Measurements from ENCODE around the gene SRPRA.
"Not testable (repeated sequence)": the region's sequence is repeated elsewhere in the genome, so short reads cannot be mapped to it uniquely, and the experiment has no call there.

SRPRA gene

DNA sequence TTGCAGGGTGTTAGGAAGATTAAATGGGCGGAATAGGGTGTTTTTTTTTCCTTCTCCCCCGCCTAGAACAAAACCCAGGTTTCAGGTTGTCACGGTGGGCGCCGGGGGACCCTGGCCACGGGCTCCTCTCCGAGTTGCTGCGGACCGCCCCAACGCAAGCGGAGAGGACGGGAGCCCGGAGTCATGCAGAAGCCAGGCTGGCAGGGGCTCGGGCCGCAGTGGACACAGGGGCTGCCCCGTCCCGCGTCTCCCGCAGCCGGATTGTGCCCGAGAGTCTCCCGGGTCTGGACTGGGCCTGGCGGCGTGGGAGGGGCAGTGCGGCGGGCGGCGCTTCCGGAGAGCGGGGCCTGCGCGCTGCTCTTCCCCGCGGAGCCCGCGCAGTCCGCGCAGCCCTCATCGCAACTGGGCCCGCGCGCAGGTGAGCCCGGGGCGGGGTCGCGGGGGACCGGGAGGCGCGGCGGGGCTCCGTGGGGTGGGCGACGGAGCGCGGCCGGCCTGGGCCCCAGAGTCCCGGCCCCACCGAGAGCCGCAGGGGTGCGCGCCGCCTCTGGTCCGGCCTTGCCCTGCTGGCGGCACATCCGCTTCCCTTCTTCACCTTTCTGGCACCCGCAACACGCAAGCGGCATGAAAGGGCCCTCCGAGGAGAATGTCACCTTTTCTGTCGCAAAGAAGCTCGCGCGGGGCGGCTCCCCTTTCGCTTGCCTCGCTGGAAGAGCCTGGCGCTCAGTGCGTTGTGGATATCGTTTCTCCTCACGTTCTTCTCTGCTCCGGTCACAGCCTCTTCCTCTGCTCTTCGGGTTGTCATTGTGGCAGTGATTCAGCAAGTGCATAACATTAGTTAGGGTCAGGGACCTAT is 14.3 kb upstream of the SRPRA start, which contains the start of gene TIRAP:
Gene TIRAP, plus strand, starts transcription at position 358 of the 856 bp plus-strand sequence. CDS start 7,802 bp downstream, outside the sequence.
- peak; percentile 90 for DNase-seq (ENCODE audit: low spot score)

DNA sequence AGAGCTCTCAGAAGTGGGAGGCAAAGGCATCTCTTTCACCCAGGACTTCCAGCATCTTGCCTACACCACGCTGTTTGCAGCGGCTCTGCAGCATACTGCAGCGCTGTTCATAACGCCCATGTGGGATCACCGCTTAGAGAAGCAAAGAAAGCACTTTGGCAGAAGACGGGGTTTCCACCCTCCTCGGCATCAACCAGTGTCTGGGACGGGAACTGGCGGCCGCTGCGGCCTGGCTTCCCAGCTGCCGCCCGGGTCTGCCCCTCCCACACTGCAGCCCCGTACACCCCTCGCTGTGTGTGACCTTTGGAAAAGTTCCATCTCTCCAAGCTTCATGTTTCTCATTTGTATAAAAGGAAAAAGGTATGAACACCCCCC is 13.7 kb upstream of the SRPRA start:
- DNase-seq (ENCODE audit: low spot score) = peak; percentile 67

DNA sequence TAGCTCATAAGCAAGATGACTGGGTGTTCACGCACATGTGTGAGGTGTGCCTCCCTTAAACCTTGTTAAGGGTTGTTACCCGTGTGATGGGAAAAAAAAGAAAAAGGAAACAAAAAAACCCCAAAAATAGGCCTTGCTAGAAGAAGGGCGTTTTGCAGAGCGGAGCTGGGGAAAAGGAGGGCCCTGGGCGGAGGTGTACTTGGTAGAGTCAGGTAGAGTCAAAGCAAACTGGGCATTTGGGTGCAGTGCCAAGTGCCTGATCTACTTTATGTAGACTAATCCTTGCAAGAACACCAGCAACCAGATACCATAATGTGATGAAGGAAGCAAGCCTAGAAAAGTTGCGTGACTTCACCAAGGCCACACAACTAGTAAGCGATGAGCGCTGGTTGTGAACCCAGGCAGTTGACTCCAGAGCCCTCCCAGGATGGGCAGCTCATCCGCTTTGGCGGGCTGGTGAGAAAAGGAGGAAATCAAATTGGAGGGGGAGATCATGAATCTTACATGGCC is 13.0 kb upstream of the SRPRA start:
- DNase-seq (ENCODE audit: low spot score) = no peak

DNA sequence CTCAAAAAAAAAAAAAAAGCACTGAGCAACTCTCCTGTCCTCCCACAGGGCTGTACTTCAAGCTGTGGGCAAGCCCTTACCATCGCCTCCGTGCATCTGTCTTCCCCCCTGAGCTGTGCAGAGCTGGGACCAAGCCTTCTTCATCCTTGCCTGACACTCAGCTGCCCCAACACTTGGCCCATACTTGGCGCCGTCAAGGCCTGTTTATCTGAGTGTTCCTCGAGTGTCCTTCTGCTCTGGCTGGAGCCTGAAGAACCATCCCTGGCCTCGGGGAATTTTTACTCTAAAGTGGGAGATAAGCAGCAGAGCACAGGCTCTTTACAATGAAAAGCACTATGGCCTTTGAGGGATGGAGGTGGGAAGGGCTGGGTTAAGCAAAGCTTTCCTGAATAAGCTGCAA is 12.6 kb upstream of the SRPRA start:
- DNase-seq (ENCODE audit: low spot score) = no peak

DNA sequence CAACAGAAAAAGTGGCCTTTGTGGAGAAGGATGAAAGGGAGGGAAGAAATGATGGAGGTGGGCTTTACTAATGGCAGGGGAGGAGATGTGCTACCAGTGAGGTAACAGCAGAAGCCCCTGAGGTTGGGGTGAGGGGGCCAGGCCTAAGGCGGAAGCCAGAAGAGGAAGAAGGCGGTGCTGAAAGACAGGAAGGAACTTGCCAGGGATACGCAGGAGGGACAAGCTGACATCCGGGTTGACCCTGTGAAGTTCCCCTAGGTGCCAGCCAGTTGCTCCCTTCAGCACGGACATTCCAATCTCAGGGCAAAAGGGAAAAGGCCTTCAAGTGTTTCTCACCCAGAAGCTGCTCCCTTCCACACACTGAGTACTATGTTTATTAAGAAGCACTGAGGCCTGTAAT is 11.9 kb upstream of the SRPRA start:
- DNase-seq (ENCODE audit: low spot score) = no peak

DNA sequence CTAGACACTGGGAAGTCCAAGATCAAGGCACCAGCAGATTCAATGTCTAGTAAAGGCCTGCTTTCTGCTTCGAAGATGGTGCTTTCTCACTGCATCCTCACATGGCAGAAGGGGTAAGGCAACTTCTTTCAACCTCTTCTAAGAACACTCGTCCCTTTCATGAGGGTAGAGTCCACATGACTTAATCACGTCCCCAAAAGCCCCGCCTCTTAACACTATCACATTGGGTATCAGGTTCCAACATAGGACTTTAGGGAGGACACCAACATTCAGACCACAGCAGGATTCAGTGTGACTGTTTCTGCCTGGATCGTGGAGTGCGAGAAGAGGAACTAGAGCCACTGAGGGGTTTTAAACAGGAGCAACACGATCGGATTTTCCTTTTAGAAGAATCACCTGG is 10.5 kb upstream of the SRPRA start:
- DNase-seq (ENCODE audit: low spot score) = no peak

DNA sequence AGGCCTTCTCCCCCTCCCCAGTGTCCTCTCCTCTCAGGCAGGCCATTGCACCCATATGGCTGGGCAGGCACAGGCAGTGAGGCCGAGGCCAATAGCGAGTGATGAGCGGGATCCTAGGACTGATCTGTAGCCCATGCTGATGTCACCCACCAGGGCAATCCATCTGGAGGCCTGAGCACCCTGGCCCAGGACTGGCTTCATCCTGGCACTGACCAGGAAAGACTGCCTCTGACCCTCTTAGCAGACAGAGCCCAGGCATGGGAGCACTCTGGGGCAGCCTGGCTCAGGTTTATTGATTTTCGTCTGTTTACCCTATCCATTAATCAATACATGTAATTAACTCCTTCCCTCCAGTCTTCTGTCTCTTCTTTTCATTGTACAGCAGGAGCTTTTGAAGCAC is 9.1 kb upstream of the SRPRA start:
- no peak for DNase-seq (ENCODE audit: low spot score)

DNA sequence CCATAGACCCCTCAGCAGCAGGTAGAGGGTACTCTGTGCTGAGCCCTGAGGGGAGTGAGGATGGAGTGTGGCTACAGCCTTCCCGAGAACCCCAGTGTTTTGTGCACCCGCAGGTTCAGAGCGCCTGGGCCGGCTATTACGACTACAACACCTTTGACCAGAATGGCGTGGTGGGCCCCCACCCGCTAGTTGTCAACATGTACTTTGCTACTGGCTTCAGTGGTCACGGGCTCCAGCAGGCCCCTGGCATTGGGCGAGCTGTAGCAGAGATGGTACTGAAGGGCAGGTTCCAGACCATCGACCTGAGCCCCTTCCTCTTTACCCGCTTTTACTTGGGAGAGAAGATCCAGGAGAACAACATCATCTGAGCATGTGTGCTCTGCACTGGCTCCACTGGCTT is 8.6 kb upstream of the SRPRA start:
- no peak for DNase-seq (ENCODE audit: low spot score)

DNA sequence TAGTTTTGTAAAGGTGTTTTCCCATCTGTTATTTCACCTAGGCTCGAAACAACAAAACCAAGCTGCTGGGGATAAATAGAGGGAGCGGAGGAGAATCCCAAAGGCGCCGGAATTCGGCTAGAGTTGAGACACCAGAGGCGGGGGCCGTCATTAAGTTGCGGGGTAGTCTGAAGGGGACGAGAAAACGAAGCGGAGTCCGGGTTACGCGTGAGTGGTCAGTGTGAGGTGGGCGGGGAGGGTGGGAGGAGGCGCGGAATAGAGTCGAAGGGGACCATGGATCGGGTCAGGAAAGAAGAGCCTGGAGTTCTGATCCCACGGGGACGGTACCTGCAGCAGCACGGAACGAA is 361 bp downstream of the SRPRA start:
- DNase-seq (ENCODE audit: low spot score) = peak; percentile 72

DNA sequence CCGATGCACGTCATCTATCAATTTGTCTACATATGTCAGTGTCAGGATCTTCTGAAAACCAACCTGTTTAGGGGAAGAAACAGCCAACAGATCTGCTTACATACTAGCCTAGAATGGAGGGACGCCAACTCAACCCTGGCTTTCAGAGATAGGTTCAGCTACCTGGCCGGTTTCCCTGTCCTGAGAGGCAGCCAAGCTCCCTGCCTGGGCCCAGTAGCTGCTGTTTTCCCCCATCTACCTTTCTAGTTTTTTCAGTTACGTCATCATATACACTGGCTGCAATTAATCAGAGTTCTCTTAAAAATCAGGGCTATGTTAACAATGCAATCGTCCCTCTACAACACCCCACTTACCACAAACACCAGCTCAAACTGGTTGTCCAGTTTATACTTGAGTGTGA is 1.0 kb downstream of the SRPRA start:
- DNase-seq (ENCODE audit: low spot score) = no peak

DNA sequence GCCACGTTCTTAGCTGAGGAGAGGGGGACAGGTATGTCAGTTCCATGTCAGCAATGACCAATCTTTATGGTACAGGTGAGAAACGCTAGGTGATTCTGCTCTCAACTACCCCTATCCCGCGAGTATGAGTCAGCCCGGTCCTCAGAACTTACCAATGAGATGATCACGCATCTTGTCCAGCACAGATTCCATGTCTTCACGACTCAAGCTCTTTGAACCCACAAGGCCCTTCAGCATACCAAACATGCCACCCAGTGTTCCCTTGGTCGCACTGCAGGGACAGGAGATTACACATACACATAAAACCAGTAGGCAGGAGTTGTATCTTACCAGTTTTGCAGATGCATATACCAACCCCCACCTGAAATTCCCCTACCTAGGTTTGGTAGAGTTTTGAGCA is 2.9 kb downstream of the SRPRA start:
- no peak for DNase-seq (ENCODE audit: low spot score)

DNA sequence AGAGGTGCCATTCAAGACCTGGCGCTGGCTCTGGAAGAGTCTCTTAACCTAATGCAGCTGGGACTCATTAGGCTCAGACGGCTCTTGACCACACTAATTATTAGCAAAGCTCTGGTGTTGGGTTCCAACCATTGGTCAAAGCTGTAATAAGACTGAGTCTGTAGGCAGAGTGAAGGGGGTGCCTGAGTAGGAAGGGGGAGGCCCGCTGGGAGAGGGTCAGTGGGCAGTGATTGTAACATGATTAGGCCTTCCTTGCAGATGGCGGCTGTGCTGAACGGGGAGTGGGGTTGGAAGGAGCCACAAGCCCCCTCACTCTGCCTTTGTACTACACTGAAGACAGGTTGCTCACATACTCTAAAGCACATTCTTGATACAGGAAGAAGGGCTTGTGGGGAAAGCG is 5.2 kb downstream of the SRPRA start:
- no peak for DNase-seq (ENCODE audit: low spot score)

DNA sequence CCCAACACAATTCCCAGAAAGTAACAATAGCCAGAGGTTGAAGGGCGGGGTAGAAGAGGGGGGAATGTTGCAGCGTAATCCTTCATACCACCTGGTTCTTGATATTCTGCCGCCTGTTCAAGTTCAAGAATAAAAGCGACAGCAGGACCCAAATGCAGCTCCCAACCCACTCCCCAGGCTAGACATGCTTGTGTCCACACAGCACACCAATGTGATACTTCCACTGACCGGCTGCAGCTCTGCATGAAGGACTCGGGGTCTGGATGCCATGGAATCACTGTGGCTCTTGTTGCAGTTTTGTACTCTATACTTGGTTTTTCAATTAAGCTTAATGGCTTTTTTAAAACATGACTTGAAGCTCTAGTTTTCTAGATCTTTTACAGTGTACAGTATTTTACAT is 6.5 kb downstream of the SRPRA start:
- no peak for DNase-seq (ENCODE audit: low spot score)

DNA sequence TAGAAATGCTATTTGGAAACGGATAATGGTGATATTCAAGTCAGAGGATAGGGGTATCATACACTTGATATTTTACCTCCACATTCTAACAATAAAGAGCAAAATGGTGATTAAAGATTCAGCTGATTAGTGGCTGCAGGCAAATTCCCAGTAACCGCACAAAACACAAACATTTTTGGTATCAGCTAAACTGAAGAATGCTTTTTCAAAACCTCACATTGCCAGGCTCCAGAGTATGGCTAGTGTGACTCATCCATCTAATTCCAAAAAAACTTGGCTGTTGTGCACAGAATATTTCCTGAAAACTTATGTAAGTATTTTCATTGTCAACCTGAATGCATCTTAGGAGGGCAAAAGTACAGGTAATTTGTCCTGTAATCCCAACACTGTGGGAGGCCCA is 10.9 kb downstream of the SRPRA start:
- peak; percentile 65 for DNase-seq (ENCODE audit: low spot score)

DNA sequence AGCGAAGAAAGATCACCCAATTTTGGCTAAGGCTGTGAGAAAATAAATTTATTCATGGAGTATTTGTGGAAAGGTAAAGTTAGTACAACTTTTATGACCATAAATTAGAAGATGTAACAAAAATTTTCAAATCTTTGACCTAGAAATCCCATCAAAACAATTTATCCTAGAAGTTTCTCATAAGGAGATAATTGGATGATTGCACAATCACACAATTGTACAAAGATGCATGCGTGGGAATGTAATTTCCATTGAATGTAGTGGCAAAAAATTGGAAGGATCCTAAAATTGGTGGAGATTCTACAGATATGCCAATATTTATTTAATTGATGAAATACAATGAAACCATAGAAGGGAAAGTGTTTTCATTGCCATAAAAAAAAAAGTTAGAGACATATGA is 11.6 kb downstream of the SRPRA start:
- no peak for DNase-seq (ENCODE audit: low spot score)

DNA sequence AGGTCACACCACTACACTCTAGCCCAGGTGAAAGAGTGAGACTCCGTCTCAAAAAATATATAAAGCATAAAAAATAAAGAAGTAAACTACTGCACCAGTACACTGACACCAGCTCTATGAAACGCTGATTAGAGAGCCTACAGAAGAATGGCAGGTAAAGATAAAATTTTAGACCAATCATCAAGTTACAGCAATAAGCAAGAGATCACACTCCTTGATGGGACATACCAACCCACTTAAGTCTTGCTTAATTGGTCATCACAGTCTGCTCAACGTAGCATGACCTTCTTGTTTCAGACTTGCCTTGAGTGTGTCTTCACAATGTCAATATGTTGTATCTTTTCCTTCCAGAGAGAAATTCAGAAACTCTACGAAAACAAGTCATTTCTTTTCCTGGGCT is 12.5 kb downstream of the SRPRA start:
- no peak for DNase-seq (ENCODE audit: low spot score)

DNA sequence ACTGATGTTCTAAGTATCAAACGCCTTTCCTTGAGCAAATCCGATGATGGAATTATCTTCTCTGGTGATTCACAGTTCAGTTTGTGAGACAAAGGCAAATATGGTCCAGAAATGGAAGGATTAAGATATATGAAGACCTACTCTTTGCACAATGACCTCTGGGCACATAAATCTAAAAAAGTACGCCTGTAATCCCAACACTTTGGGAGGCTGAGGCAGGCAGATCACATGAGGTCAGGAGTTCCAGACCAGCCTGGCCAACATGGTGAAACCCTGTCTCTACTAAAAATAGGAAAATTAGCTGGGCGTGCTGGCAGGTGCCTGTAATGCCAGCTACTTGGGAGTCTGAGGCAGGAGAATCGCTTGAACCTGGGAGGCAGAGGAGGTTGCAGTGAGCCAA is 13.2 kb downstream of the SRPRA start:
- not testable (repeated sequence) for DNase-seq (ENCODE audit: low spot score)

DNA sequence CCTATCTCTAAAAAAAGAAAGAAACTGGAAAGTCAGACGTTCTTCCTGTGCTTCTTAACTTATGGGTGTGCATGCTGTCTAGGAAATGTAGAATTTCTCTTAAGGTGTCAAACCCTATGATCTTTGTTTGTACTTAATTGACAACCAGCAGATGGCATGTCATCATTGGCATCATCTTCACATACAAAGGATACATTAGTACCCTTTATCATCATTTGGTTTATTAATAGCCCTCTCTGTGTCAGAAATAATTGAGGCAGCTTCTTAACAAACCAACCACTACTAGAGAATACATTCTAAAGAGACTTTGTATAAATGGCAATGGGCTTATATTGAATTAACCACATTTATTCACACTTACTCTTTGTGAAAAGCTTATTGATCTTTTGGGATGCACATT is 13.9 kb downstream of the SRPRA start:
- no peak for DNase-seq (ENCODE audit: low spot score)

DNA sequence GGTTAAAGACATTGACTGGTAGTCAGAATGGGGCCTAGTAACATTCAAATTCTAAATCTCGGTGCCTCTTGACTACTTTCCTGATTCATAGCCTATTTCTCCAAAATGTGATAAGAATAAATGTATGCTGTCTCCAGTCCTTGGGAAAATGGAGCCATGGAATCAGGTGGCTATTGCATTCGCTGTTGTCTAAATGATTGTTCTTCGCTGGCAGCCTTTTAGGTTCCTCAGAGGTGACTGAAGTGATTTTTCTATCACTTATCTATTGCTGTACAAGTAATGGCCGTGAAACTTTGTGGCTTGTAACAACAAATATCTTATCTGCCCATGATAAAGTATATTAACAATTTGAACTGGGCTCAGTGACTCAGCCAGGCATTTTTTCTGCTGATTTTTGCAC is 15.4 kb downstream of the SRPRA start:
- DNase-seq (ENCODE audit: low spot score) = no peak

DNA sequence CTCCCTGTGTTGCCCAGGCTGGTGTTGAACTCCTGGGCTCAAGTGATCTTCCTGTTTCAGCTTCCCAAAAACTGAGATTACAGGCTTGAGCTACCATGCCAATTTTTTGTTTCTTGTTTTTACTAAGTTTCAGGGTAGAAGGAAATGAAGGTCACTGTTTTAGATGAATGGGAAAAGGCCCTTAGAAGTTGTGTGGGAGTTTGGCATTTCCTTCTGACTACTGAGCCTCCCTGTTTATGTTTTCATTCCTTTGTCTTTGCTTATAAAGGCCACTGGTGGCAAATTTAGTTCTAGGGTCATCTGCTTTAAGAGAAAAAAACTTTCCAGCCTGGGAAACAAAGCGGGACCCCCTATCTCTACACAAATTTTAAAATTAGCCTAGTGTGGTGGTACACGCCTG is 22.1 kb downstream of the SRPRA start:
- peak; percentile 70 for DNase-seq (ENCODE audit: low spot score)

DNA sequence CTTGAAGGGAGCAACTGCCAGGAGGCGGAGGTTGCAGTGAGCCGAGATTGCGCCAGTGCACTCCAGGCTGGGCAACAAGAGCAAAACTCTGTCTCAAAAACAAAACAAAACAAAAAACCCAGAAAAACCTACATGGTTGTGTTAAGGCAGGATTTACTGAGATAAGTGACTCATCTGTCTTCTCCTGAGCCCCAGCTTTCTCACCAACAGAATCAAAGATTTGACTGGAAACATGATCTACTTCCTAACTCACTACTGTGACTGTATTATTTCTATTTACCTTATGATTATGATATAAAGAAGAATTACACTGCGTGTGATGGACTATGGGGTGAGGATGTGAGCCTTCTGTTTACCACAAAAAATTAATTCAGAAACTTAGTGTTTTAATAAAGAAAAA is 35.3 kb downstream of the SRPRA start:
- DNase-seq (ENCODE audit: low spot score) = no peak

DNA sequence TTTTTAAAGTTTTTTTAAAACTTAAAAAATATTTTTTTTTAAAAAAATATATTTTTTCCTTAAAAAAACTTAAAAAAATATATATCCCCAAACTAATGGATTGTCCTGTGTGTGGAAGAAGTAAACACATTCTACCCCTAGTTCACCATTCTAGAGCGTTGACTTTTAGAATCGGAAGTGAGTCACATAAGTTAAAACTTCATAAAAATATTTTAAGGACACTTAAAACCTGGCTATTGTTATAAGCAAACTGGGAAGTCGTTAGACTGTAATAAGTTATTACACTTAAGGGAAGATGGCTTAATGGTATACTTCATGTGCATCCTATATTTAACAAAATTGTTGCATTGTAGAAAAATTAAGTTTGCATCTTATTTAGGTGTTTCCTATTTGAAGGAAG is 36.0 kb downstream of the SRPRA start:
- no peak for DNase-seq (ENCODE audit: low spot score)

DNA sequence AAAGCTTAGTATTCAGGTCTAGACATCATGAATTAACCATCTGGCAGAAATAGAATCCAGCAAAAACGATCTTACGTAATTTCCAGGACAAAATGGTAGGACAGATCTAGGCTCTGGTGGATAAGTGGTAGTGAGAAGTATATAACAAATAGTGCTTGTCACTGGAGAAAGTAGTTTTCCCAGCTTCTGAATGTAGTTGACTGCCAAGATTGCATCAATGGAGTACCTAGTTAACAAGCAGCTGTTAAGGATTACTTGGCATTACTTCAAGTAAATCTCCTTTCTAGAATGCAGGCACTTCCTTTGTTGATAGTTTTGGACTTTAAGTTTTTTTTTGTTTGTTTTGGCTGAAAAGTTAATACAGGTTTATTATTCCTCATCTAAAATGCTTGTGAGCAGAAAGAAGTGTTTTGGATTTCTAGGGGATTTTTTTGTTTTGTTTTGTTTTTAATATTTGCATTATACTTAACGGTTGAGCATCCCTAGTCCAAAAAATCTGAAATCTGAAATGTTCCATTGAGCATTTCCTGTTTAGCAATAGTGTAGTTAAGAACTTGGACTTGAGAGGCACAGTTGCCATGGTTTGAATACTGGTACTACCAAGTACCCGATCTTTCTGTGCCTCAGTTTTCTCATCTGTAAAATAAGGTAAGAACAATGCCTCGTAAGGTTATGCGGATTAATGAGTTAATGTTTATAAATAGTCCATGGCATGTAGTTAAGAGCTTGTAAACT is 36.8 kb downstream of the SRPRA start:
- DNase-seq (ENCODE audit: low spot score) = no peak

All from GM03348 (cell line).